Activated CD4-positive, alpha-beta T cell treated with anti-CD3 and anti-CD28 coated beads, Interleukin-2, amount 10 ng/mL, durations not matched to agents 7 days and 5 days (primary cell): ENCODE results near the gene IL1RL1. TPM values are rescaled to one million over a fixed set of nuclear protein-coding genes. Genes with fewer than 3 reads are reported as not detected.

Source experiments
- CTCF ChIA-PET: fragments of 350-600 bp; sonication (Branson Sonifier 250); formaldehyde crosslinking; loops from one replicate; lab custom pipeline; 2021; ENCODE audit warnings: antibody characterized with exemption; lab: Charles Lee
- POLR2A ChIA-PET: fragments of 350-600 bp; sonication (Branson Sonifier 250); formaldehyde crosslinking; loops from one replicate; lab custom pipeline; 2021; ENCODE audit warnings: antibody characterized with exemption; lab: Charles Lee
- DNase-seq: peaks from one replicate; pipeline ENCODE4 v3.0.0-alpha.2; 2020
- H3K27ac Mint-ChIP-seq: one replicate; pipeline ENCODE4 v1.8.0; 2021; ENCODE audit warnings: mild to moderate bottlenecking, moderate library complexity, mixed read lengths
- H3K27me3 Mint-ChIP-seq: one replicate; pipeline ENCODE4 v1.8.0; 2021; ENCODE audit warnings: mixed read lengths
- H3K36me3 Mint-ChIP-seq: one replicate; pipeline ENCODE4 v1.8.0; 2021; ENCODE audit warnings: low read depth, mixed read lengths
- H3K4me1 Mint-ChIP-seq: one replicate; pipeline ENCODE4 v1.8.0; 2021; ENCODE audit warnings: mixed read lengths
- H3K4me3 Mint-ChIP-seq: one replicate; pipeline ENCODE4 v1.8.0; 2021; ENCODE audit warnings: mild to moderate bottlenecking, moderate library complexity, mixed read lengths
- H3K9me3 Mint-ChIP-seq: one replicate; pipeline ENCODE4 v1.8.0; 2021; ENCODE audit warnings: mixed read lengths
- total RNA-seq, 2 experiments: library from RNA; stranded (reverse); gene quantifications; one replicate each; pipeline ENCODE4 v1.2.3, GENCODE V29; 2021

Gene IL1RL1
- total RNA-seq, 2 experiments from 2014 or later, result 0.12 TPM; not detected in 1

- no peak overlapping the region for H3K4me3 Mint-ChIP-seq
Observed at GRCh38 chr2:102278720-102279390, 32.5 kb upstream of the IL1RL1 start.

DNA sequence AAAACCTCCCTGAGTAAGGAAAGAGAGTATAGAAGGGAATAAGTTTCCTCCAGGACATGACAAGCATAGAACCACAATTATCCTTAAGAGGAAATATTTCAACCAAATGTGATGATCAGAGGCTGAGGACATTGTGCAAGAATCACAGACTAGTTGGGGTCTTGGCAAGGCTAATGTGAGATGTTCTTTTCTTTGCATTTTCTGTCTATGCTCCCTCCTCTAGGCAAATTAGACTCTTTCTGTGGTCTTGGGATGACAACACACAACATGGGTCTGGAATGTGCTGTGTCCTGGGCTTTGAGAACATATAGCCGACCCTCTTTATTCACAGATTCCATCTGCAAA is 32.0 kb upstream of the IL1RL1 start:
- no peak for DNase-seq
- no peaks in the 10 kb centered on the region for H3K27me3 Mint-ChIP-seq
- POLR2A ChIA-PET, result no interaction called here
- peaks cover 57% of the 10 kb centered on the region for H3K4me1 Mint-ChIP-seq
- peaks cover 15% of the 10 kb centered on the region for H3K9me3 Mint-ChIP-seq
- no peak overlapping the region for H3K4me3 Mint-ChIP-seq
- no peak overlapping the region for H3K27ac Mint-ChIP-seq
- CTCF ChIA-PET, result interaction anchor here (1.1 kb wide), 1 partner anchor 39 kb away, joined by 3 read pairs; no protein-coding TSS in a partner anchor
- peaks cover 32% of the 10 kb centered on the region for H3K36me3 Mint-ChIP-seq

More at GRCh38 chr2:102278720-102279390, 32.5 kb upstream of the IL1RL1 start:
- Mint-ChIP-seq H3K4me1 (peaks cover 58% of the 10 kb centered on the region), H3K36me3 (peaks cover 34% of the 10 kb centered on the region), H3K27me3 (no peaks in the 10 kb centered on the region), H3K27ac (peak overlapping the region; percentile 19), H3K9me3 (peaks cover 19% of the 10 kb centered on the region)
- no peak for DNase-seq
- CTCF ChIA-PET, result interaction anchor here (1.2 to 1.6 kb wide), 3 partner anchors 9 to 23 kb away, joined by 3 to 4 read pairs (median 4); no protein-coding TSS in a partner anchor
- POLR2A ChIA-PET, result interaction anchor here (0.9 kb wide), 1 partner anchor 21 kb away, joined by 3 read pairs; no protein-coding TSS in a partner anchor

- no peak overlapping the region for H3K27ac Mint-ChIP-seq
- POLR2A ChIA-PET, result no interaction called here
- no peaks in the 10 kb centered on the region for H3K9me3 Mint-ChIP-seq
- no peaks in the 10 kb centered on the region for H3K27me3 Mint-ChIP-seq
- no peak overlapping the region for H3K4me3 Mint-ChIP-seq
- H3K36me3 Mint-ChIP-seq, result peaks cover 4% of the 10 kb centered on the region
- peaks cover 30% of the 10 kb centered on the region for H3K4me1 Mint-ChIP-seq
- DNase-seq, result no peak
- CTCF ChIA-PET, result interaction anchor here (0.8 to 1.6 kb wide), 6 partner anchors 9 to 32 kb away, joined by 3 to 9 read pairs (median 4); no protein-coding TSS in a partner anchor
Observed at GRCh38 chr2:102282678-102283091, 28.7 kb upstream of the IL1RL1 start.

DNA sequence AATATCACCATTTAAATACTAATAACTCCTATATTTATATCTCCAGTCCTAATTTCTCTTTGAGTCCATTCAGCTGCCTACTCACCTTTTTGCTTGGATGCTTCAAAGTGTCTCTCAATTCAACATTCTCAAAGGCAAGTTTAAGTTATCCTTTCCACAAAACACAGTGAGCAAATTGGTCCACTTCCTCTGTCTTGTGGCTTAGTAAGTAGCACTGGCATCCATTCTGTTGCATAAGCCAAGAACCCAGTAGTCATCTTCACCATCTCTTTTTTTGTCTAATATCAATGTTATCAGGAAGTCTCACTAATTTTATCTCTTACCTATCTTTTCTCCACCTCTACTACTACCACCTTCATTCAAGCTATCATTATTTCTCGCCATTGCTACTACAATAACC is 27.4 kb upstream of the IL1RL1 start:
- Mint-ChIP-seq H3K36me3 (peaks cover 2% of the 10 kb centered on the region), H3K27ac (no peak overlapping the region)
- CTCF ChIA-PET, result interaction anchor here (0.9 to 1.6 kb wide), 4 partner anchors 8 to 43 kb away, joined by 3 to 9 read pairs (median 4); no protein-coding TSS in a partner anchor

GRCh38 chr2:102284611-102285010 is 26.8 kb upstream of the IL1RL1 start:
- peaks cover 11% of the 10 kb centered on the region for H3K4me1 Mint-ChIP-seq
- POLR2A ChIA-PET, result no interaction called here
- CTCF ChIA-PET, result interaction anchor here (0.9 to 2.6 kb wide), 4 partner anchors 8 to 158 kb away, joined by 3 to 8 read pairs (median 3); no protein-coding TSS in a partner anchor
- no peak overlapping the region for H3K27ac Mint-ChIP-seq
- no peaks in the 10 kb centered on the region for H3K9me3 Mint-ChIP-seq
- H3K27me3 Mint-ChIP-seq, result no peaks in the 10 kb centered on the region
- H3K36me3 Mint-ChIP-seq, result peaks cover 2% of the 10 kb centered on the region
- H3K4me3 Mint-ChIP-seq, result no peak overlapping the region
- no peak for DNase-seq

More for the DNA sequence above, 27.4 kb upstream of the IL1RL1 start:
- H3K9me3 Mint-ChIP-seq, result no peaks in the 10 kb centered on the region
- no peak for DNase-seq
- H3K4me1 Mint-ChIP-seq, result peaks cover 17% of the 10 kb centered on the region
- POLR2A ChIA-PET, result no interaction called here
- H3K4me3 Mint-ChIP-seq, result no peak overlapping the region
- H3K27me3 Mint-ChIP-seq, result no peaks in the 10 kb centered on the region

DNA sequence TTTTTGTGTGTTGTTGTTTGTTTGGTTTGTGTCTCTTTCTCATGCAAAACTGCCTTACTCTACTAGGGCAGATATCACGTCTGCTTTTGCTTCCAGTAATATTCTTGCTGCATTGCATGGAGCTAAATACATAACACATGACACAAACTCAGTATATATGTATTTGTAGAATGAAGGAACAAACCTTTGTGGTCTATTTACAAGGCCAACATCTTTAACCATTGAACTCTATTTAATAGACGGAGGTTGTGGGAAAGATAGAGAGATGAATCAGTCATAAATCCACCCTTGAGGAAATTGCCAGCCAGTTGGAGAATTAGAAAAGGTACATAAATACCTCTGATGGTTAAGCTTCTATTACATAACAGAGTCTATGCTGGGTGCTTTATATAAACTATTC is 26.0 kb upstream of the IL1RL1 start:
- H3K27me3 Mint-ChIP-seq, result no peaks in the 10 kb centered on the region

DNA sequence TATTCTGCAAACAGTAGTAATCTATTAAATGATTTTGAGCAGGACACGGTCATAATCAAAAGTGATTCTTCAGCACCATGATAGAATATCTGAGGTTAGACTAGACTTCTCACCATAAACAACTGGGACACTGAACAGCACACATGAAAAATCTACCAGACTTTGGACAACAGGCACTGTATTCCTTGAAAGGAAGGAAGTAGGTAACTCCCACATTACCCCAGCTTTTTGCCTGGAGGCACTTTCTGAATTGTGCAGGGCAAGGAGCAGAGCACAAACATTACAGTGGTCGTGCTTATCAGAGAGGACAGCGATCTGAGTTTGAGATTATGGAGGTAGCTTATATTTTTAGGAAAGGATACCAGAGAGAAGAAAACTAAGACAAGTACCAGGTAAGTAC is 25.3 kb upstream of the IL1RL1 start:
- Mint-ChIP-seq H3K9me3 (no peaks in the 10 kb centered on the region), H3K36me3 (peaks cover under 1% of the 10 kb centered on the region), H3K27ac (no peak overlapping the region), H3K27me3 (no peaks in the 10 kb centered on the region), H3K4me1 (peaks cover 11% of the 10 kb centered on the region), H3K4me3 (no peak overlapping the region)
- no peak for DNase-seq
- POLR2A ChIA-PET, result no interaction called here
- CTCF ChIA-PET, result interaction anchor here (0.6 to 2.6 kb wide), 7 partner anchors 10 to 265 kb away, joined by 3 to 11 read pairs (median 3); no protein-coding TSS in a partner anchor

More for the DNA sequence above, 26.0 kb upstream of the IL1RL1 start:
- POLR2A ChIA-PET, result no interaction called here
- Mint-ChIP-seq H3K4me1 (peaks cover 9% of the 10 kb centered on the region), H3K27ac (no peak overlapping the region), H3K9me3 (no peaks in the 10 kb centered on the region), H3K36me3 (peaks cover 2% of the 10 kb centered on the region), H3K4me3 (no peak overlapping the region)
- DNase-seq, result no peak
- CTCF ChIA-PET, result interaction anchor here (0.6 to 2.6 kb wide), 8 partner anchors 9 to 445 kb away, joined by 3 to 11 read pairs (median 4); no protein-coding TSS in a partner anchor

GRCh38 chr2:102289129-102289528 is 22.2 kb upstream of the IL1RL1 start:
- H3K27ac Mint-ChIP-seq, result no peak overlapping the region
- ChIA-PET CTCF (interaction anchor here (0.8 kb wide), 1 partner anchor 22 kb away, joined by 3 read pairs; no protein-coding TSS in a partner anchor), POLR2A (no interaction called here)
- no peaks in the 10 kb centered on the region for H3K27me3 Mint-ChIP-seq
- no peaks in the 10 kb centered on the region for H3K9me3 Mint-ChIP-seq
- no peak for DNase-seq
- H3K4me1 Mint-ChIP-seq, result peaks cover 26% of the 10 kb centered on the region
- H3K4me3 Mint-ChIP-seq, result no peak overlapping the region
- no peaks in the 10 kb centered on the region for H3K36me3 Mint-ChIP-seq

- H3K4me3 Mint-ChIP-seq, result no peak overlapping the region
- CTCF ChIA-PET, result interaction anchor here (0.9 to 1.5 kb wide), 8 partner anchors 9 to 297 kb away, joined by 3 to 5 read pairs (median 4); no protein-coding TSS in a partner anchor
- no peaks in the 10 kb centered on the region for H3K9me3 Mint-ChIP-seq
- POLR2A ChIA-PET, result no interaction called here
- DNase-seq, result no peak
- no peaks in the 10 kb centered on the region for H3K36me3 Mint-ChIP-seq
- H3K4me1 Mint-ChIP-seq, result peaks cover 36% of the 10 kb centered on the region
- no peaks in the 10 kb centered on the region for H3K27me3 Mint-ChIP-seq
- H3K27ac Mint-ChIP-seq, result no peak overlapping the region
Observed at GRCh38 chr2:102290594-102290993, 20.8 kb upstream of the IL1RL1 start.

- ChIA-PET POLR2A (no interaction called here), CTCF (interaction anchor here (1.0 to 2.2 kb wide), 11 partner anchors 8 to 296 kb away, joined by 3 to 9 read pairs (median 4); no protein-coding TSS in a partner anchor)
- peaks cover 39% of the 10 kb centered on the region for H3K4me1 Mint-ChIP-seq
- H3K4me3 Mint-ChIP-seq, result no peak overlapping the region
- H3K27ac Mint-ChIP-seq, result no peak overlapping the region
- no peak for DNase-seq
- no peaks in the 10 kb centered on the region for H3K9me3 Mint-ChIP-seq
- H3K27me3 Mint-ChIP-seq, result no peaks in the 10 kb centered on the region
- no peaks in the 10 kb centered on the region for H3K36me3 Mint-ChIP-seq
Observed at GRCh38 chr2:102291319-102292075, 19.9 kb upstream of the IL1RL1 start.

- no peak overlapping the region for H3K4me3 Mint-ChIP-seq
- H3K4me1 Mint-ChIP-seq, result peaks cover 39% of the 10 kb centered on the region
- POLR2A ChIA-PET, result no interaction called here
Observed at GRCh38 chr2:102294802-102295489, 16.4 kb upstream of the IL1RL1 start.

DNA sequence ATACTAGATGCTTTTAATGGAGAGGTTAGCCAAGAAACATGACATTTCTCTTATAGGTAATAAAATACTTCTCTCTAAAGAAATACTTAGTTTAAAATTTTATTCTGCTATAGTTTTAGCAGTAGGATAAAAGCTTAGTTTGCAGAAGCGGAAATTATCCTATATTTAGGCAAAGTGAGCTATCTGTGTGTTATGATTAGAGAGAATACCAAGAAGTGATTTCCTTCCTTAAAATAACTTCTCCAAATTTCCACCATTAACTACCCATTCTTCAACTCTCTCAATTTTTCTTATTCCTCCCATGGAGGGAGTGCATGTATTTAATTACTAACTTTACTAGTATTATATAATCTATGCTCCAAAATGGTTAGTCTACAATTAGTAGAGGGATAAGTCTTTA is 15.8 kb upstream of the IL1RL1 start:
- CTCF ChIA-PET, result interaction anchor here (1.1 kb wide), 2 partner anchors 45 to 60 kb away, joined by 3 to 4 read pairs; partner anchors contain the start of gene IL18R1
- Mint-ChIP-seq H3K27ac (no peak overlapping the region), H3K36me3 (peaks cover 3% of the 10 kb centered on the region), H3K9me3 (no peaks in the 10 kb centered on the region), H3K27me3 (peaks cover 7% of the 10 kb centered on the region), H3K4me3 (no peak overlapping the region), H3K4me1 (peaks cover 39% of the 10 kb centered on the region)
- DNase-seq, result no peak
- POLR2A ChIA-PET, result no interaction called here

More at GRCh38 chr2:102294802-102295489, 16.4 kb upstream of the IL1RL1 start:
- Mint-ChIP-seq H3K27me3 (peaks cover 2% of the 10 kb centered on the region), H3K9me3 (no peaks in the 10 kb centered on the region), H3K27ac (no peak overlapping the region), H3K36me3 (no peaks in the 10 kb centered on the region)
- CTCF ChIA-PET, result interaction anchor here (1.1 to 3.0 kb wide), 3 partner anchors 12 to 61 kb away, joined by 4 to 9 read pairs (median 4); partner anchors contain the start of gene IL18R1
- no peak for DNase-seq
